ENCODE results near the gene ANKRD11.
"Not testable (repeated sequence)": the region's sequence is repeated elsewhere in the genome, so short reads cannot be mapped to it uniquely, and the experiment has no call there.

The ANKRD11 gene

GRCh38 chr16:89277049-89277448 lies 213.3 kb downstream of the ANKRD11 start:
- no peak for DNase-seq

DNA sequence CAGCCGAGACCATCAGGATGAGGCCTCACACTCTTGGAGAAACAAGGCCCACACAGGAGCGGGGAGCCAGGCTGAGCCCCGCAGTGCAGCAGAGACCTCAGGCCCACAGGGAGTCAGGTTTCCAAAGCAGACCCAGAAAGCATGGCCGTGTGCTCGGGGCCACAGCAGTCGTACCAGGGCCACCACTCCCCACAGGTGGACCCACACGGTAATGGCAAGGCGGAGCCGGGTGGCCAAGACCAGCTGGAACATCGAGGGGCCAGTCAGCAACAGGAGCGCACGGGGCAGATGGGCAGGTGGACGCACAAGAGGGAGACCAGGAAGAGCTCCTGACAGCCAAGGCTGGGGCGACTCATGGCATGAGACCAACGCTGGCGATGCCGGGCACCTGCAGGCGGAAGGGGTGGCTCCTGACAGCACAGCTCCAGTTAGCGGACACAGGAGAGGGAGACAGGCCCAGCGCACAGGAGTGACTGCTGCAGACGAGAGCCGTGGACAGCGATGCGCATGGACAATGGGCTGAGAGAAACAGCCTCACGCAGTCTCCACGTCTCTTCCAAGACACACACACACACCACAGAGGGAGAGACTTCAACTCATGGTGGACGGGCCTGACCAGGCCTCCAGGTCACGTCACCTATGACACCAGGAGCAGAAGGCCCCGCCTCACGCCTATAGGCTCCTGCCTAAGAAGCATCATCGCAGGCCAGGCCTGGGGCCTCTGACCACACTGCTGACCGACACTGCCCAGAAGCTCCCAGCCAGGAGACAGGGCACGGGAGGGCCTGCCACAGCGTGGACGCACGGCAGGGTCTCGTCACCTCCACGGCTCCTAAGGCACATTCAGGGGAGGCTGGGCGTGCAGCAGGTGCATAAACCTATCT lies 214.3 kb downstream of the ANKRD11 start:
- no peak for DNase-seq

- no peak for DNase-seq
These were observed 215.1 kb downstream of the ANKRD11 start for GRCh38 chr16:89275284-89275584.

GRCh38 chr16:89274561-89275283 lies 215.6 kb downstream of the ANKRD11 start:
- DNase-seq: no peak

DNA sequence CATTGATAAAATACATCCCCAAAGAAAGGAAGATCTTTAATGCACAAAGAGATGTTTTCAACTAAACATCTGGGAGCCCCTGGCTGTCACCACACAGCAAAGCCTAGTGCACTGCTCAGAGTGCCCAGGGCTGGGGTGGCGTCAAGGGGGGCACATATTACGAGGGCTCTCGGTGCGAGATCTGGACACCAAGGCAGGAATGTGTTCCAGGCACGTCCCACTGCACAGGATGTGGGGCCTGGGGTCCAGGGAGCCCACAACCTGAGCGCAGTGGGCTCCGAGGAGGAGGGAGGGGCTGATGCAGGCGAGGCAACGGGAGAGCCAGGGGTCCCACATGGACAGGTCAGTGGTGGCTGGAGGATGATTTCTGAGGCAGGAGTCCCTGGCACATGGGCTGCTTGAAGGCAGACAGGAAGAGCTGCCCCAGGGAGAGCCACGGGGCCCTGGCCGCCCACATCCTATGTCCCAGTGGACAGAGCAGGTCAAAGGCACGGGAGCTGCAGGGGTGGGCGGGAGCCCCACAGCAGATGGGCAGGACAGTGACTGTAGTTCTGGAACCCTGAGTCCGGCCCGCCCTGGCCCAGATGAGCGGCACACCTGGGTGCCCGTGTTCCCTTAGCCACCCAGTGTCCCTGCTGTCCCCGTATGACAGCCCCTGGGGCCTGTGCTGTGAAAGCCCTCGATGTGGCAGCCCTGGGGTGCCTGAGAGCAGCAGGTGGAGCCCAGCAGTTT lies 216.5 kb downstream of the ANKRD11 start:
- DNase-seq: no peak

DNA sequence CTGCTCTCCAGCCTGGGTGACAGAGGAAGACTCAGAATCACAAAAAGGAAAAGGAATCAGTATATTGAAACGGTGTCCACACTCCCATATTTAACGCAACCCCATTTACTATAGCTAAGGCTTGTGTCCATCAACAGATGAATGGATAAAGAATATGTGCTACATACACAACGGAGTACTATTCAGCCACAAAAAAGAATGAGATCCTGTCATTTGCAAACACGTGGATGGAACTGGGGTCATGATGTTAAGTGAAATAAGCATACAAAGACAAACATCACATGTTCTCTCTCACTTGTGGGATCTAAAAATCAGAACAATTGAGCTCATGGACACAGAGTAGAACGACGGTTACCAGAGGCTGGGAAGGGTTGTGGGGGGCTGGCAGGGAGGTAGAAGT lies 217.7 kb downstream of the ANKRD11 start:
- DNase-seq: no peak

GRCh38 chr16:89270666-89271345 lies 219.6 kb downstream of the ANKRD11 start:
- DNase-seq: no peak

DNA sequence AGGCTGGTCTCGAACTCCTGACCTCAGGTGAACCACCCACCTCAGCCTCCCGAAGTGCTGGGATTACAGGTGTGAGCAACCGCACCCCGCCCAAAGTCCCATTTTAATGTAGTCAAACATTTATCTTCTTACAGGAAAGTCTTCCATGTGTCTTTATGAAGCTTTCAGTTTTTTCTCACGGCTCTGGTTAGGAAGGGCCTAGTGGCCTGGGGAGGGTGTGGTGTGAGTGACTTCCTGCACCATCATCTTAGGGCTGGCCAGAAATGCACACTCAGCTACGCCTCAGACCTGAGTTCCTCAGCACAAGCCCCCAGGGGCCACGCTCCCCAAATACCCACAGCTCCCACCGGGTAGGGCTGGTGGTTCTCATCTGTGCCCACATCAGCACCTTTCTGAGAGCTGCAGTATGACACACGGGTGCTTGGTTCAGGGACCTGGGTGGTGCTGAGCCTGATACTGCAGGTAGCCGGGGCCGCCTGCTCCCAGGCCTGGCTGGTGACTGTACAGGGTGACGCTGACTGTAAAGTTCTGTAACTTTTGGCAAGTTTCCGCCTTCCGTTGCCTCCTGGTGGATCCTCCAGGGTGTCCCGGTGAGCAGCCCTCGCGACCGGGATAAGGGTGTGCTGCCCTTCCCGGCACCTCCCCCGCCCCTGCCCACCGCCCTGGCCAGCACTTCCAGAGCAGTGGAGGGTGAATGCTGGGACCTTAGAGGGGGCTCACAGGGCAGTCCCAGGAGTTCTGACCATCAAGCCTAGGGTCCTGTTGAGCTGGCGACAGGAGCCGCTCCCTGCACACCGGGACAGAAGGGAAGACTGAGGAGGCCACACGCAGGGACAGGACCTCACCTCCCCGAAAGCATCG lies 220.3 kb downstream of the ANKRD11 start:
- DNase-seq: no peak

GRCh38 chr16:89268987-89269735 lies 221.2 kb downstream of the ANKRD11 start:
- DNase-seq: no peak

DNA sequence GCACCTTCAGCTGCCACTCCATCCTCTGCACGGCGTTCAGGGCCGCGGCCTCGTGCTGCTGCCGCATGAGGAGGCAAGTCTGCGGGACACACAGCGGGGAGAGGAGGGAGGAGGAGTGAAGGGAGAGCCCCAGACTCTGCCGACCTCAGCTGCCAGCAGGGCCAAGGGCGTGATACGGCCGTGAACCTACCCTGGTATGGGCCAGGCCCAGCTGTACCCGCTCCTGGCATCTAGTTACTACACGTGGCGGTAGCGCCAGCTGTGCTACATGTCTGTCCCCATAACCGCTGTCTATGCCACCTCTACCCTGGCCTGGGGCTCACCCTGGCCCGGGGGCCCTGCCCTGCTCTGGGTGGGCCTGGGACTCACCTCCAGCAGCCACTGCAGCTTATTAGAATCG lies 221.8 kb downstream of the ANKRD11 start:
- no peak for DNase-seq

DNA sequence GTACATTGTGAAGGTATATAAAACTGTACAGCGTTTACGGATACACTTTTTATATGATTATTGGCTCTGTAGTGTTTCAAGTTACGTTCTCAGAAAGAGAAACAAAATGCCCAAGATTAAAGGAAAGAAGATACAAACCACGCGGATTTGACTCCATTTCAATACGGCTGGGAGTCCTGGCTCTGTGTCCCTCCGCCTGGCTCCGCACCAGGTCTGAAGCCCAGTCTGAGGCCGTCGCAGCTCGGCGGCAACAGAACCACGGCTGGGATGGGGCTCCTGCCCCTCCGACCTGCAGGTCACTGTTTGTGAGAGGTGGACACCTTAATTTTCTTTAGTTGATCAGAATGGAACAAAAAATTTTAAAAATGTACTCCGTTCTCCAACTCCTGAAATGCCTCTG lies 222.6 kb downstream of the ANKRD11 start:
- DNase-seq: not testable (repeated sequence)

- no peak for DNase-seq
These were observed 223.7 kb downstream of the ANKRD11 start for GRCh38 chr16:89266521-89267134.

GRCh38 chr16:89265647-89266046 lies 224.7 kb downstream of the ANKRD11 start:
- DNase-seq: no peak

DNA sequence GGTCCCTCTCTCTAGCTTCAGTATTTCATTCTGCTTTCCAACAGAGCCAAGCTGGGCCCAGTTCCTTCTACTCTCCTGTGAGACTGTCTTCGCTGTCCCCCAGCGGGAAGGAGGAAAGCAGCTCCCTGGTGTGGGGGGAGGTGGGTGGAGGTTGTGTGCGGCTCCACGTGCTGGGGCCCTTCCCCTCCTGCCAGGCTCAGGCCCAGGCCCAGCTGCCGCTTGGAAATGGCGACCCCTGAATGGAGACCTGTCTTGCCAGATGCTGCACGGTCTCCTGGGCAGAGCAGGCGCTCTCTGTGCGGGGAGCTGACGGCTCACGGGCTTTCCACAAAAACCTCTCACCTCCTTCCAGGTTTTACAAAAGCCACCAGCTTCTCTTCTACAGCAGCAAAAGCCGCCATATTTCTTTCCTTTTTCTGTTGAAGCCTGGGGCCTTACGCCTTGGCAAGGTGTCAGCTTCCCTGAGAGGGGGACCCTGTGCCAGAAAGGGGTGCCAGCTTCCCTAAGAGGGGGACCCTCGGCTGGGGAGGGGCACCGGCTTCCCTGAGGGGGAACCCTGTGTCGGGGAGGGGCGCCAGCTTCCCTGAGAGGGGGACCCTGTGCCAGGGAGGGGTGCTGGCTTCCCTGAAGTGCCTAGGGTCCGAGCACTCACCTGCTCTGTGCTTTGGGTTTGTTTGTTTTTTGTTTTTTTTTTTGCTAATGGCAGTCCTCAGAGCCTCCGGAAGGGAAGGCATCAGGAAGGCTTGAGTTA lies 225.4 kb downstream of the ANKRD11 start:
- no peak for DNase-seq

GRCh38 chr16:89261691-89262563 lies 228.4 kb downstream of the ANKRD11 start:
- no peak for DNase-seq

DNA sequence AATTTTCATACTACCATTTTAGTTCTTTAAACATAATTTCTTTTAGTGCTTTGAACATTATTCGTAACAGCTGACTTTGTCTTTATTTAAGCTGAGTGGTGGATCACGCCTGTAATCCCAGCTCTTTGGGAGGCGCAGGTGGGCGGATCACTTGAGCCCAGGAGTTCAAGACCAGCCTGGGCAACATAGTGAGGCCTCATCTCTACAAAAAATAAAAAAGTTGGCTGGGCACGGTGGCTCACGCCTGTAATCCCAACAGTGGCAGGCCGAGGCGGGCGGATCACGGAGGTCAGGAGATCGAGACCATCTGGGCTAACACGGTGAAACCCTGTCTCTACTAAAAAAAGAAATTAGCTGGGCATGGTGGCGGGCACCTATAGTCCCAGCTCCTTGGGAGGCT lies 230.5 kb downstream of the ANKRD11 start:
- DNase-seq: not testable (repeated sequence)

DNA sequence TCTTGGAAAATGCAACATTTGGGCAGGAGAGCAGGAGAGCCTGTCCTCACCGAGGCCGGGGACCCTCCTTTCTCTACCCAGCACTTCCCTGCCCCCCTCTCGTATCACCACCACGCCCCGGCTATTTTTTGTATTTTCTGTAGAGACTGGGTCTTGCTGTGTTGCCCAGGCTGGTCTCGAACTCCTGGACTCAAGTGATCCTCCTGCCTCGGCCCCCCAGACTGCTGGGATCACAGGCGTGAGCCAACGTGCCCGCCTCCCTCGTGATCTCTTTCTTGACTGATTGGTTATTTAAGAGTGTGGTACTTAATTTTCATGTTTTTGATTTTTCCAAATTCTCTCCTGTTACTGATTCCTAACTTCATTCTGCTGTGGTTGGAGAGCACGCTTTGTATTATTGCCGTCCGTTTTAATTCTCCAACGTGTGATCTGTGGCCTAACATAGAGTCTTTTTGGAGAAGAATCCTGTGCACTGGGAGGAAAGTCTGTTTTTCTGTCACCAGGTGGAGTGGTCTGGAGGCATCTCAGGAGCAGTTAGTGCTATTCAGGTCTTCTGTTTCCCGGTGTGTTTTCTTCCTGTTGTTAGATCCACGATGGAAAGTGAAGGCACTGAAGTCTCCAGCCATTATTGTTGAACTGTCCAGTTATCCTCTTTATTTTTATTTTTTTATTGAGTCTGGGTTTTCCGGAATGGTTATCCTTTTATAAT lies 232.4 kb downstream of the ANKRD11 start:
- DNase-seq: no peak

- DNase-seq: no peak
These were observed 233.1 kb downstream of the ANKRD11 start for GRCh38 chr16:89257281-89257731.
